H1 (cell line): ENCODE measurements around the gene UBAP1L. TPM values are rescaled to one million over a fixed set of nuclear protein-coding genes. Genes with fewer than 3 reads are reported as not detected.

ENCODE experiments used
- CTCF ChIA-PET: fragments of 300-600 bp; sonication (Branson Sonifier 250); formaldehyde crosslinking; loops from one replicate; lab custom pipeline; 2021; ENCODE audit not compliant: partially characterized antibody; lab: Charles Lee
- POLR2A ChIA-PET: fragments of 300-600 bp; sonication (Branson Sonifier 250); formaldehyde crosslinking; loops from one replicate; lab custom pipeline; 2021; ENCODE audit warnings: inconsistent platforms; ENCODE audit not compliant: partially characterized antibody; lab: Charles Lee
- DNase-seq, 2 experiments: peaks; one replicate each; pipeline versions ENCODE4 v3.0.0 to v3.0.0-alpha.2; 2010 to 2022; ENCODE audit warnings: low spot score in 2 of 2, low read depth in 1 of 2, mixed read lengths in 1 of 2
- FAIRE-seq: peaks from 2 replicates; lab custom pipeline; 2011; peaks lifted over from hg19 to GRCh38; lab: Jason Lieb, UNC
- H2AFZ ChIP-seq: 2 replicates; pipeline ENCODE4 v1.8.1; 2012; ENCODE audit warnings: low read length, inconsistent platforms
- H2AK5ac ChIP-seq: 2 replicates; pipeline ENCODE4 v1.6.1; 2013; ENCODE audit warnings: low read depth, low read length
- H2BK120ac ChIP-seq: replicated peaks from 2 replicates; pipeline ENCODE3; 2013; ENCODE audit warnings: low read depth, low read length, inconsistent platforms
- H2BK12ac ChIP-seq: 2 replicates; pipeline ENCODE4 v1.6.1; 2013; ENCODE audit warnings: low read depth, low read length
- H2BK15ac ChIP-seq: 2 replicates; pipeline ENCODE4 v1.6.1; 2013; ENCODE audit warnings: low read length
- H2BK20ac ChIP-seq: 2 replicates; pipeline ENCODE4 v1.6.1; 2013; ENCODE audit warnings: low read length
- H2BK5ac ChIP-seq: 2 replicates; pipeline ENCODE4 v1.6.1; 2013; ENCODE audit warnings: low read depth, low read length
- H3K14ac ChIP-seq: 2 replicates; pipeline ENCODE4 v1.6.1; 2013; ENCODE audit warnings: inconsistent platforms; ENCODE audit not compliant: insufficient read length
- H3K18ac ChIP-seq: 2 replicates; pipeline ENCODE4 v1.6.1; 2013; ENCODE audit warnings: low read length; ENCODE audit errors: extremely low read depth
- H3K23ac ChIP-seq: 2 replicates; pipeline ENCODE4 v1.6.1; 2013; ENCODE audit warnings: inconsistent platforms; ENCODE audit not compliant: insufficient read length
- H3K23me2 ChIP-seq: 2 replicates; pipeline ENCODE4 v1.6.1; 2013; ENCODE audit warnings: low read depth, low read length
- H3K27ac ChIP-seq: 2 replicates; pipeline ENCODE4 v1.6.1; 2011; ENCODE audit warnings: low read depth, low read length, inconsistent platforms
- H3K27me3 ChIP-seq, 4 experiments: replicated peaks in 1 of 4; 1 replicate in 1 of 4; 2 replicates in 3 of 4; pipeline versions ENCODE4 v1.6.1 to v1.8.1; 2011 to 2013; ENCODE audit warnings: low read length in 3 of 4, mild to moderate bottlenecking in 3 of 4, inconsistent platforms in 2 of 4, mixed read lengths in 2 of 4, moderate library complexity in 1 of 4; ENCODE audit not compliant: control insufficient read depth in 3 of 4, insufficient read depth in 3 of 4; ENCODE audit errors: extremely low read depth in 1 of 4
- H3K36me3 ChIP-seq, 4 experiments: 2 replicates each; pipeline versions ENCODE4 v1.6.1 to v1.8.1; 2011 to 2013; ENCODE audit warnings: mild to moderate bottlenecking in 4 of 4, low read length in 3 of 4, moderate library complexity in 2 of 4, control low read depth in 1 of 4, inconsistent platforms in 1 of 4; ENCODE audit not compliant: insufficient read depth in 4 of 4, control insufficient read depth in 2 of 4
- H3K4ac ChIP-seq: replicated peaks from 2 replicates; pipeline ENCODE3; 2013; ENCODE audit warnings: low read length, low read depth, mixed read lengths, inconsistent platforms; ENCODE audit not compliant: insufficient read length
- H3K4me1 ChIP-seq, 4 experiments: replicated peaks in 1 of 4; 1 replicate in 1 of 4; 2 replicates in 3 of 4; pipeline versions ENCODE4 v1.6.1 to v1.8.1; 2011 to 2013; ENCODE audit warnings: low read length in 3 of 4, inconsistent platforms in 2 of 4, mixed read lengths in 1 of 4; ENCODE audit not compliant: insufficient read depth in 4 of 4, control insufficient read depth in 3 of 4
- H3K4me2 ChIP-seq, 2 experiments: 2 replicates each; pipeline versions ENCODE4 v1.6.1 to v1.8.1; 2011 to 2013; ENCODE audit warnings: low read depth in 2 of 2, low read length in 2 of 2, control low read depth in 1 of 2, inconsistent platforms in 1 of 2, mild to moderate bottlenecking in 1 of 2; ENCODE audit not compliant: insufficient read depth in 1 of 2
- H3K4me3 ChIP-seq, 4 experiments: fragments of 200-600, 300-600 bp in 1 of 4; sonication (generic), shearing (Covaris generic), sonication (Bioruptor Twin) in 1 of 4; 2 replicates each; pipeline versions ENCODE4 v1.5.1 to v1.8.1; 2011 to 2016; ENCODE audit warnings: low read length in 4 of 4, low read depth in 3 of 4, control low read depth in 2 of 4, inconsistent platforms in 2 of 4, mild to moderate bottlenecking in 2 of 4, mixed read lengths in 1 of 4, moderate library complexity in 1 of 4; ENCODE audit not compliant: insufficient read depth in 2 of 4; ENCODE audit errors: extremely low read depth in 1 of 4
- H3K56ac ChIP-seq: replicated peaks from 2 replicates; pipeline ENCODE3; 2013; ENCODE audit warnings: low read depth, mild to moderate bottlenecking, mixed read lengths, low read length, inconsistent platforms; ENCODE audit not compliant: insufficient read length
- H3K79me1 ChIP-seq: 2 replicates; pipeline ENCODE4 v1.6.1; 2013; ENCODE audit warnings: low read depth, low read length, control low read depth
- H3K79me2 ChIP-seq, 2 experiments: 2 replicates each; pipeline versions ENCODE4 v1.6.1 to v1.8.1; 2012 to 2013; ENCODE audit warnings: low read length in 2 of 2, mild to moderate bottlenecking in 2 of 2, inconsistent platforms in 1 of 2; ENCODE audit not compliant: insufficient read depth in 2 of 2, control insufficient read depth in 1 of 2
- H3K9ac ChIP-seq, 4 experiments: replicated peaks in 1 of 4; 1 replicate in 1 of 4; 2 replicates in 3 of 4; pipeline versions ENCODE4 v1.6.1 to v1.8.1; 2011 to 2013; ENCODE audit warnings: low read depth in 3 of 4, low read length in 3 of 4, control low read depth in 2 of 4, mild to moderate bottlenecking in 2 of 4, moderate library complexity in 2 of 4, inconsistent platforms in 1 of 4; ENCODE audit errors: extremely low read depth in 1 of 4
- H3K9me3 ChIP-seq, 2 experiments: 2 replicates each; pipeline versions ENCODE4 v1.6.1 to v1.8.1; 2012 to 2013; ENCODE audit warnings: mild to moderate bottlenecking in 2 of 2, moderate library complexity in 2 of 2, control low read depth in 1 of 2, inconsistent platforms in 1 of 2, low read depth in 1 of 2, low read length in 1 of 2, mixed read lengths in 1 of 2; ENCODE audit not compliant: insufficient read depth in 2 of 2
- H4K20me1 ChIP-seq, 2 experiments: replicated peaks in 1 of 2; 2 replicates each; pipeline versions ENCODE3 to v1.8.1; 2011 to 2013; ENCODE audit warnings: inconsistent platforms in 2 of 2, low read length in 2 of 2, mild to moderate bottlenecking in 1 of 2; ENCODE audit not compliant: insufficient read depth in 2 of 2, control insufficient read depth in 1 of 2
- H4K5ac ChIP-seq: 2 replicates; pipeline ENCODE4 v1.6.1; 2013; ENCODE audit warnings: low read length, low read depth, mixed read lengths, inconsistent platforms; ENCODE audit not compliant: insufficient read length
- H4K8ac ChIP-seq: 2 replicates; pipeline ENCODE4 v1.8.0; 2013; ENCODE audit warnings: mild to moderate bottlenecking, moderate library complexity, low read length, inconsistent platforms; ENCODE audit not compliant: insufficient read depth; ENCODE audit errors: extremely low read depth
- H4K91ac ChIP-seq: replicated peaks from 2 replicates; pipeline ENCODE3; 2013; ENCODE audit warnings: low read length, mixed read lengths, inconsistent platforms; ENCODE audit not compliant: insufficient read length
- ASH2L ChIP-seq: fragments of 200-600, 300-600 bp; sonication (generic); IDR thresholded peaks from one replicate; pipeline ENCODE4 v1.7.1; 2017; ENCODE audit warnings: low read length
- GABPA ChIP-seq: IDR thresholded peaks from 2 replicates; pipeline ENCODE4 v1.6.1; 2011; ENCODE audit warnings: mild to moderate bottlenecking, low read length, moderate library complexity, borderline replicate concordance; ENCODE audit not compliant: insufficient read depth
- GTF2F1 ChIP-seq: IDR thresholded peaks from 2 replicates; pipeline ENCODE4 v1.6.1; 2012; ENCODE audit warnings: low read depth, low read length, improper control_type of control experiment, borderline replicate concordance
- NRF1 ChIP-seq: IDR thresholded peaks from 2 replicates; pipeline ENCODE4 v1.6.1; 2011; ENCODE audit warnings: mild to moderate bottlenecking, low read depth, low read length, improper control_type of control experiment
- POLR2AphosphoS5 ChIP-seq: IDR thresholded peaks from 2 replicates; pipeline ENCODE4 v1.6.1; 2011; ENCODE audit warnings: low read depth, low read length
- RBBP5 ChIP-seq: IDR thresholded peaks from 2 replicates; pipeline ENCODE4 v1.7.1; 2012; ENCODE audit warnings: low read depth, mild to moderate bottlenecking, inconsistent platforms, low read length, moderate library complexity, borderline replicate concordance
- SAP30 ChIP-seq: fragments of 300-600 bp; sonication (generic); IDR thresholded peaks from 2 replicates; pipeline ENCODE4 v1.7.1; 2012; ENCODE audit warnings: low read length, moderate library complexity, mild to moderate bottlenecking, inconsistent platforms; ENCODE audit not compliant: insufficient read depth, insufficient replicate concordance
- YY1 ChIP-seq: IDR thresholded peaks from 2 replicates; pipeline ENCODE4 v1.6.1; 2011; ENCODE audit warnings: low read depth, mild to moderate bottlenecking, low read length
- WGBS, 2 experiments: shearing (Covaris generic) in 1 of 2; methylation state at CpG; one replicate each; pipeline versions ENCODE4 v1.1.6 to v1.1.7; 2013 to 2015; ENCODE audit warnings: low lambda C conversion rate in 2 of 2, mixed read lengths in 2 of 2, inconsistent platforms in 1 of 2, low coverage in 1 of 2, missing lambda C conversion rate in 1 of 2; ENCODE audit not compliant: insufficient replicate concordance in 2 of 2, insufficient coverage in 1 of 2, insufficient read length in 1 of 2; ENCODE audit errors: extremely low coverage in 1 of 2, missing lambda C conversion rate in 1 of 2; 5-methylcytosine and 5-hydroxymethylcytosine counted together
- polyA plus RNA-seq, 7 experiments: library from polyadenylated mRNA; depleted of rRNA in 3 of 7; stranded (reverse) in 5 of 7; unstranded in 2 of 7; fragments of >200 nt in 5 of 7; fragments of 200-250 nt in 2 of 7; gene quantifications; 1 replicate in 5 of 7; 2 replicates in 1 of 7; 4 replicates in 1 of 7; pipeline versions ENCODE4 v1.2.1 to v1.2.3, GENCODE V29; 2011 to 2013; ENCODE audit warnings: missing spikeins in 2 of 7, mixed read lengths in 2 of 7
- total RNA-seq: library from RNA; stranded (reverse); fragmentation: NEBNext Ultra II Directional; extraction: Animal tissue kit (Norgen Biotek cat#: 25700); gene quantifications from 2 replicates; pipeline ENCODE4 v1.2.1, GENCODE V29; 2021
- TF ChIP-seq, protein P1 (sequence below): IDR thresholded peaks from 2 replicates; pipeline ENCODE4 v1.6.1; 2012; ENCODE audit warnings: inconsistent platforms
- TF ChIP-seq, protein P2 (sequence below): IDR thresholded peaks from 2 replicates; pipeline ENCODE4 v1.6.1; 2011; ENCODE audit warnings: low read depth, mild to moderate bottlenecking, low read length; ENCODE audit not compliant: insufficient read depth

The UBAP1L gene
- total and polyA plus RNA-seq, 2 of the 8 experiments (the other 6 are each of a cell fraction or from before 2014, with no cell fraction given), result 0.67 to 1.7 TPM

DNA sequence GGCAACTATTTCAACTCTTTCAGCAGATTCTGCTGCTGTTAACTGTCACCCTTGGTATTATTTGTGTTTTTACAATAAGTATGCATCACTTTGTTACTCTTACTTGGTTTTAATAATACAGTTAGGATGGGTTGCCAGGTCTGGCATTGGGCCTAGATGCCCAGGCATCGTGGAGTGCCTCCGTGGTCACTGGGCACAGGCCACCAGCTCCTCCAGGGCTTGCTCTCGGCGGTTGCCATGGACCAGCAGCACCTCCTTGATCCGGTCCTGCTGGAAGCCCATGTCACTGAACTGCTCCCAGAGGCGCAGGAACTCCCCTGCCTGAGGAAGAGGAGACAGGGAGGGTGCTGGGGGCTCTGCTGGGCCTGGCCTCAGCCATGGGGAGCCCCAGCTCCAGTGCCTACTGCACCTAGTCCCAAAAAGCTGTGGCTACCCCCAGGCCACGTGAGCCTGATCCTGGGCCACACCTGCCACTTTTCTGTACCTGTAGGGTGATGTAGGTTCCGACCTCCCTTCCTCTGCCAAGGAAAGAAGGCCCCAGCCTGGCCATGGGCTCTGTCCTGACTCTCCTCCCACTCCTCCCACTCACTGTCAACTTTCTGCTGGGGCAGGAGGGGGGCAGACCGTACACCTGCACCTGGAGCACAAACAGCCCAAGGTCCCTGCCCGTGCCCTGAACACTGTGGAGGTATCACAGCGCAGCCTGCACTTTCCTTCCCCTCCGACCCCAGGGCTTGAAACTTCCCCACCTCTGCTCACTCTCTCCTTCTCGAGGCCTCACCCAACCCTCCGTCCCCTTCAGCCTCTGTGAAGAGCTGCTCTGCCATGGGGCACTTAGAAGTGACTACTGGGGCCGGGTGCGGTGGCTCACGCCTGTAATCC is 21.8 kb downstream of the UBAP1L start:
- Histone ChIP-seq H3K18ac (no peak overlapping the region), H4K91ac (no peak overlapping the region), H3K79me1 (no peaks in the 10 kb centered on the region), H3K9ac (no peak overlapping the region), H3K4me3 (no peak overlapping the region), H3K23me2 (no peaks in the 10 kb centered on the region), H3K4me1 (peaks cover 0 to 4% (median 3%) of the 10 kb centered on the region in 4 experiments; a peak in 3 of 7 replicates), H3K27me3 (no peaks in the 10 kb centered on the region), H3K4me2 (no peak overlapping the region), H3K56ac (no peak overlapping the region), H3K79me2 (no peaks in the 10 kb centered on the region), H3K36me3 (no peaks in the 10 kb centered on the region), H3K23ac (no peak overlapping the region), H3K14ac (no peak overlapping the region), H4K20me1 (no peaks in the 10 kb centered on the region), H3K9me3 (no peaks in the 10 kb centered on the region), H3K4ac (no peak overlapping the region), H2BK20ac (0 out of 2 replicates have a peak overlapping the region, but pooled peaks have one; percentile 68), H4K8ac (no peak overlapping the region; the same call in 1 of the 2 replicates), H3K27ac (no peak overlapping the region), H2AK5ac (no peak overlapping the region), H2AFZ (no peak overlapping the region), H2BK120ac (no peak overlapping the region), H4K5ac (no peak overlapping the region), H2BK5ac (no peak overlapping the region), H2BK12ac (no peak overlapping the region; the same call in 1 of the 2 replicates), H2BK15ac (no peak overlapping the region)
- DNase-seq (no peak), FAIRE-seq (no peak)
- ChIA-PET CTCF (interaction anchor here (0.6 to 4.0 kb wide), 8 partner anchors 8 to 71 kb away, joined by 3 to 45 read pairs (median 9); partner anchors contain the start of gene RASL12), POLR2A (interaction anchor here (1.4 to 3.4 kb wide), 3 partner anchors 8 to 25 kb away, joined by 4 to 16 read pairs (median 4); partner anchors contain the start of gene RASL12)
- TF ChIP-seq ASH2L (no peak), NRF1 (no peak), RBBP5 (no peak), YY1 (no peak), GABPA (no peak), POLR2AphosphoS5 (no peak), SAP30 (no peak), GTF2F1 (no peak)
- TF ChIP-seq, protein P1, sequence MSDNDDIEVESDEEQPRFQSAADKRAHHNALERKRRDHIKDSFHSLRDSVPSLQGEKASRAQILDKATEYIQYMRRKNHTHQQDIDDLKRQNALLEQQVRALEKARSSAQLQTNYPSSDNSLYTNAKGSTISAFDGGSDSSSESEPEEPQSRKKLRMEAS, result no peak
- TF ChIP-seq, protein P2, sequence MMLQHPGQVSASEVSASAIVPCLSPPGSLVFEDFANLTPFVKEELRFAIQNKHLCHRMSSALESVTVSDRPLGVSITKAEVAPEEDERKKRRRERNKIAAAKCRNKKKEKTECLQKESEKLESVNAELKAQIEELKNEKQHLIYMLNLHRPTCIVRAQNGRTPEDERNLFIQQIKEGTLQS, result no peak
- WGBS, 2 experiments, result 90% methylated on average over 14 of the region's 17 CpGs; no CpG with 5 or more reads in 1 of the 2 experiments
